H9 (cell line): ENCODE results near the gene NTMT1. TPM values are rescaled to one million over a fixed set of nuclear protein-coding genes. Genes with fewer than 3 reads are reported as not detected.

Experiments used
- DNase-seq: peaks from one replicate; pipeline ENCODE4 v3.0.0-alpha.2; 2017
- H2AFZ ChIP-seq: one replicate; pipeline ENCODE4 v1.6.1; 2013; ENCODE audit warnings: mild to moderate bottlenecking, low read length, control low read depth, moderate library complexity
- H2AK5ac ChIP-seq: 2 replicates; pipeline ENCODE4 v1.6.1; 2013; ENCODE audit warnings: low read length, control low read depth, mixed read lengths; ENCODE audit not compliant: insufficient read length
- H2BK120ac ChIP-seq: one replicate; pipeline ENCODE4 v1.6.1; 2013; ENCODE audit warnings: low read depth, mild to moderate bottlenecking, low read length, control low read depth, inconsistent platforms; ENCODE audit not compliant: poor library complexity, severe bottlenecking
- H2BK12ac ChIP-seq: 2 replicates; pipeline ENCODE4 v1.6.1; 2013; ENCODE audit warnings: low read length, control low read depth, mixed read lengths, low read depth; ENCODE audit not compliant: insufficient read length
- H2BK15ac ChIP-seq: 2 replicates; pipeline ENCODE4 v1.6.1; 2013; ENCODE audit warnings: low read depth, low read length, control low read depth
- H2BK20ac ChIP-seq: one replicate; pipeline ENCODE4 v1.6.1; 2013; ENCODE audit warnings: low read depth, mild to moderate bottlenecking, low read length, control low read depth, inconsistent platforms; ENCODE audit not compliant: poor library complexity, severe bottlenecking
- H2BK5ac ChIP-seq: 2 replicates; pipeline ENCODE4 v1.6.1; 2013; ENCODE audit warnings: low read length, control low read depth, mixed read lengths; ENCODE audit not compliant: insufficient read length
- H3K14ac ChIP-seq: 2 replicates; pipeline ENCODE4 v1.6.1; 2013; ENCODE audit warnings: low read length, control low read depth; ENCODE audit not compliant: insufficient read depth
- H3K18ac ChIP-seq: 2 replicates; pipeline ENCODE4 v1.6.1; 2013; ENCODE audit warnings: low read depth, mild to moderate bottlenecking, mixed read lengths, low read length, control low read depth; ENCODE audit not compliant: insufficient read length
- H3K23ac ChIP-seq: 2 replicates; pipeline ENCODE4 v1.6.1; 2013; ENCODE audit warnings: low read length, control low read depth, mixed read lengths, low read depth; ENCODE audit not compliant: insufficient read length
- H3K23me2 ChIP-seq: 2 replicates; pipeline ENCODE4 v1.6.1; 2013; ENCODE audit warnings: low read depth, mild to moderate bottlenecking, mixed read lengths, low read length, control low read depth; ENCODE audit not compliant: insufficient read length, poor library complexity, severe bottlenecking
- H3K27ac ChIP-seq: 2 replicates; pipeline ENCODE4 v1.5.1; 2013; ENCODE audit warnings: low read length, control low read depth, mixed read lengths, low read depth; ENCODE audit not compliant: insufficient read length
- H3K27me3 ChIP-seq: 2 replicates; pipeline ENCODE4 v1.6.1; 2013; ENCODE audit warnings: low read length, control low read depth, inconsistent platforms; ENCODE audit not compliant: insufficient read depth
- H3K4ac ChIP-seq: 2 replicates; pipeline ENCODE4 v1.6.1; 2013; ENCODE audit warnings: low read depth, mild to moderate bottlenecking, control low read depth, inconsistent platforms, low read length, moderate library complexity
- H3K4me1 ChIP-seq: 2 replicates; pipeline ENCODE4 v1.6.1; 2013; ENCODE audit warnings: low read length, control low read depth, inconsistent platforms; ENCODE audit not compliant: insufficient read depth
- H3K4me2 ChIP-seq: 2 replicates; pipeline ENCODE4 v1.6.1; 2013; ENCODE audit warnings: low read length, control low read depth, mixed read lengths; ENCODE audit not compliant: insufficient read length, insufficient read depth
- H3K56ac ChIP-seq: 2 replicates; pipeline ENCODE4 v1.6.1; 2013; ENCODE audit warnings: low read depth, mild to moderate bottlenecking, mixed read lengths, low read length, control low read depth; ENCODE audit not compliant: insufficient read length
- H3K79me1 ChIP-seq: 2 replicates; pipeline ENCODE4 v1.6.1; 2013; ENCODE audit warnings: low read depth, mild to moderate bottlenecking, moderate library complexity, low read length, control low read depth, inconsistent platforms; ENCODE audit not compliant: insufficient read depth, poor library complexity, severe bottlenecking
- H3K79me2 ChIP-seq: 2 replicates; pipeline ENCODE4 v1.6.1; 2013; ENCODE audit warnings: low read length, control low read depth, inconsistent platforms; ENCODE audit not compliant: insufficient read depth
- H3K9ac ChIP-seq: 2 replicates; pipeline ENCODE4 v1.6.1; 2013; ENCODE audit warnings: low read length, control low read depth, mixed read lengths; ENCODE audit not compliant: insufficient read length; ENCODE audit errors: extremely low read depth
- H3K9me3 ChIP-seq: one replicate; pipeline ENCODE4 v1.6.1; 2013; ENCODE audit warnings: low read depth, low read length, inconsistent platforms; ENCODE audit not compliant: control insufficient read depth
- H3T11ph ChIP-seq: one replicate; pipeline ENCODE4 v1.6.1; 2013; ENCODE audit warnings: mild to moderate bottlenecking, low read length, control low read depth, inconsistent platforms
- H4K20me1 ChIP-seq: one replicate; pipeline ENCODE4 v1.6.1; 2013; ENCODE audit not compliant: control insufficient read depth, insufficient read length, insufficient read depth
- H4K5ac ChIP-seq: 2 replicates; pipeline ENCODE4 v1.6.1; 2013; ENCODE audit warnings: low read depth, mild to moderate bottlenecking, mixed read lengths, low read length, control low read depth; ENCODE audit not compliant: insufficient read length
- H4K8ac ChIP-seq: replicated peaks from 2 replicates; pipeline ENCODE4 v1.6.1; 2013; ENCODE audit warnings: low read length, control low read depth, mixed read lengths, low read depth; ENCODE audit not compliant: insufficient read length
- H4K91ac ChIP-seq: 2 replicates; pipeline ENCODE4 v1.6.1; 2013; ENCODE audit warnings: low read depth, mild to moderate bottlenecking, moderate library complexity, mixed read lengths, low read length, control low read depth; ENCODE audit not compliant: insufficient read length
- H3K27ac Mint-ChIP-seq, 3 experiments: 2 replicates in 2 of 3; 3 replicates in 1 of 3; pipeline ENCODE4 v1.8.0; 2020 to 2021; ENCODE audit warnings: mixed read lengths in 3 of 3, mild to moderate bottlenecking in 1 of 3, moderate library complexity in 1 of 3
- H3K27me3 Mint-ChIP-seq: 2 replicates; pipeline ENCODE4 v1.8.0; 2021; ENCODE audit warnings: low read depth, mild to moderate bottlenecking, moderate library complexity, mixed read lengths
- H3K36me3 Mint-ChIP-seq, 3 experiments: 2 replicates in 2 of 3; 3 replicates in 1 of 3; pipeline ENCODE4 v1.8.0; 2020 to 2021; ENCODE audit warnings: low read depth in 3 of 3, mixed read lengths in 3 of 3; ENCODE audit not compliant: insufficient read depth in 1 of 3
- H3K4me1 Mint-ChIP-seq, 2 experiments: 2 replicates each; pipeline ENCODE4 v1.8.0; 2020; ENCODE audit warnings: mixed read lengths in 2 of 2
- H3K4me3 Mint-ChIP-seq, 2 experiments: 2 replicates in 1 of 2; 3 replicates in 1 of 2; pipeline ENCODE4 v1.8.0; 2020 to 2021; ENCODE audit warnings: mild to moderate bottlenecking in 2 of 2, mixed read lengths in 2 of 2, moderate library complexity in 1 of 2
- H3K9me3 Mint-ChIP-seq, 2 experiments: 2 replicates in 1 of 2; 3 replicates in 1 of 2; pipeline ENCODE4 v1.8.0; 2020; ENCODE audit warnings: mild to moderate bottlenecking in 2 of 2, mixed read lengths in 2 of 2, moderate library complexity in 1 of 2
- WGBS: extraction: QIAGEN DNeasy Blood & Tissue Kit; methylation state at CpG from one replicate; pipeline ENCODE4 v1.1.7; 2013; ENCODE audit warnings: missing lambda C conversion rate, low lambda C conversion rate, mixed read lengths; ENCODE audit not compliant: insufficient read length; ENCODE audit errors: extremely low coverage; 5-methylcytosine and 5-hydroxymethylcytosine counted together
- total RNA-seq: library from RNA; stranded (reverse); gene quantifications from 2 replicates; pipeline ENCODE4 v1.2.1, GENCODE V29; 2021
- TF ChIP-seq, protein P1 (sequence below): fragments of 200-600 bp; sonication (generic); conservative IDR thresholded peaks from 3 replicates; pipeline ENCODE4 v1.8.0; 2021; ENCODE audit warnings: antibody characterized with exemption, mild to moderate bottlenecking

The NTMT1 gene
- total RNA-seq, 1 experiment from 2014 or later: 57.9 TPM

DNA sequence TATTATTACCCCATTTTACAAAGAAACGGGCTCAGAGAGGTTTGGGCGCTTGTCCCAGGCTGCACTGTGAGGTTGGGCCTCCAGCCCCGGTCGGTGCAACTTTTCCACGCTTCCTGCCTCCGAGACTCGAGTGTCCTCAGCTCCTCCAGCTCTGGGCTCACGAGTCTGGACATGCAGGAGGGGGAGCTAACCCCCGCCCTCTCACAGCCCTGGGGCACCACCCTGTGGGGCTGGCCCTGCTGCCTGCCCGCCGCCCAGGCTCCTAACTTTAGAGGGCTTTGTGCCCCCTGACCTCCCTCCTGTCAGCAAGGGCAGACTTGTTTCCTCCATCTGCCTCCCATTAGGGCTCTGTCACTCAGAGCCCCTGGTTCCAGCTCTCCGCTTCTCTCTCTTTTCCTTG lies 20.3 kb downstream of the NTMT1 start:
- peaks cover 2% of the 10 kb centered on the region; the same call in 1 of the 2 replicates for H3K27me3 Mint-ChIP-seq
- no peak overlapping the region for H3T11ph ChIP-seq
- H4K8ac ChIP-seq: no peak overlapping the region
- H3K23me2 ChIP-seq: peaks cover 7% of the 10 kb centered on the region
- H2AFZ ChIP-seq: no peak overlapping the region
- H3K56ac ChIP-seq: no peak overlapping the region
- peaks cover 2 to 5% of the 10 kb centered on the region in 2 experiments for H3K4me1 Mint-ChIP-seq
- H2BK15ac ChIP-seq: no peak overlapping the region
- no peak overlapping the region for H2BK12ac ChIP-seq
- no peaks in the 10 kb centered on the region for H3K27me3 ChIP-seq
- H2BK120ac ChIP-seq: no peak overlapping the region
- H4K91ac ChIP-seq: no peak overlapping the region
- H3K23ac ChIP-seq: no peak overlapping the region
- no peak overlapping the region for H2BK20ac ChIP-seq
- WGBS: no CpG with 5 or more reads among the region's 12 CpGs
- no peaks in the 10 kb centered on the region; a peak in 2 of 5 replicates for H3K9me3 Mint-ChIP-seq
- peak overlapping the region in 2 of 3 experiments; percentile 13 to 42; a peak in 2 of 7 replicates for H3K27ac Mint-ChIP-seq
- H3K4ac ChIP-seq: no peak overlapping the region
- no peak overlapping the region for H2BK5ac ChIP-seq
- no peak overlapping the region for H3K14ac ChIP-seq
- no peaks in the 10 kb centered on the region for H3K4me1 ChIP-seq
- no peak overlapping the region for H4K5ac ChIP-seq
- H3K9me3 ChIP-seq: no peaks in the 10 kb centered on the region
- H3K79me1 ChIP-seq: peaks cover 2% of the 10 kb centered on the region
- peaks cover 2% of the 10 kb centered on the region; the same call in 1 of the 2 replicates for H3K79me2 ChIP-seq
- TF ChIP-seq, protein P1, sequence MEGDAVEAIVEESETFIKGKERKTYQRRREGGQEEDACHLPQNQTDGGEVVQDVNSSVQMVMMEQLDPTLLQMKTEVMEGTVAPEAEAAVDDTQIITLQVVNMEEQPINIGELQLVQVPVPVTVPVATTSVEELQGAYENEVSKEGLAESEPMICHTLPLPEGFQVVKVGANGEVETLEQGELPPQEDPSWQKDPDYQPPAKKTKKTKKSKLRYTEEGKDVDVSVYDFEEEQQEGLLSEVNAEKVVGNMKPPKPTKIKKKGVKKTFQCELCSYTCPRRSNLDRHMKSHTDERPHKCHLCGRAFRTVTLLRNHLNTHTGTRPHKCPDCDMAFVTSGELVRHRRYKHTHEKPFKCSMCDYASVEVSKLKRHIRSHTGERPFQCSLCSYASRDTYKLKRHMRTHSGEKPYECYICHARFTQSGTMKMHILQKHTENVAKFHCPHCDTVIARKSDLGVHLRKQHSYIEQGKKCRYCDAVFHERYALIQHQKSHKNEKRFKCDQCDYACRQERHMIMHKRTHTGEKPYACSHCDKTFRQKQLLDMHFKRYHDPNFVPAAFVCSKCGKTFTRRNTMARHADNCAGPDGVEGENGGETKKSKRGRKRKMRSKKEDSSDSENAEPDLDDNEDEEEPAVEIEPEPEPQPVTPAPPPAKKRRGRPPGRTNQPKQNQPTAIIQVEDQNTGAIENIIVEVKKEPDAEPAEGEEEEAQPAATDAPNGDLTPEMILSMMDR: no peak
- H3K4me2 ChIP-seq: no peak overlapping the region
- H3K36me3 Mint-ChIP-seq: no peaks in the 10 kb centered on the region; a peak in 2 of 7 replicates
- no peak overlapping the region for H3K27ac ChIP-seq
- no peak overlapping the region for H3K9ac ChIP-seq
- no peak overlapping the region for H3K4me3 Mint-ChIP-seq
- no peak overlapping the region for H3K18ac ChIP-seq
- H2AK5ac ChIP-seq: no peak overlapping the region
- no peak for DNase-seq
- H4K20me1 ChIP-seq: no peaks in the 10 kb centered on the region
